ENCODE results near the gene SLC46A3.

Gene SLC46A3

GRCh38 chr13:28753946-28754345 is 35.2 kb upstream of the SLC46A3 start:
- H3K27me3 ChIP-seq: no peaks in the 10 kb centered on the region
- no peaks in the 10 kb centered on the region for H3K9me3 ChIP-seq
- DNase-seq: no peak
- H3K36me3 ChIP-seq: no peaks in the 10 kb centered on the region
- no peak overlapping the region for H3K4me3 ChIP-seq (ENCODE audit: low read depth, low read length)
- TF ChIP-seq CTCF (IDR thresholded peaks at IDR 0.05; ENCODE audit: low read depth, low read length): no peak
- no peaks in the 10 kb centered on the region; the same call in 1 of the 2 replicates for H3K4me1 ChIP-seq

GRCh38 chr13:28753208-28753892 is 34.6 kb upstream of the SLC46A3 start:
- DNase-seq: peak; percentile 45
- H3K9me3 ChIP-seq: no peaks in the 10 kb centered on the region
- TF ChIP-seq CTCF (IDR thresholded peaks at IDR 0.05; ENCODE audit: low read depth, low read length): no peak
- H3K4me3 ChIP-seq (ENCODE audit: low read depth, low read length): no peak overlapping the region
- H3K27me3 ChIP-seq: no peaks in the 10 kb centered on the region
- H3K4me1 ChIP-seq: no peaks in the 10 kb centered on the region; the same call in 1 of the 2 replicates
- no peaks in the 10 kb centered on the region for H3K36me3 ChIP-seq

GRCh38 chr13:28751175-28751960 is 32.6 kb upstream of the SLC46A3 start:
- Histone ChIP-seq H3K27me3 (no peaks in the 10 kb centered on the region), H3K36me3 (no peaks in the 10 kb centered on the region), H3K4me3 (ENCODE audit: low read depth, low read length) (no peak overlapping the region), H3K9me3 (no peaks in the 10 kb centered on the region), H3K4me1 (no peaks in the 10 kb centered on the region; the same call in 1 of the 2 replicates)
- no peak for DNase-seq
- TF ChIP-seq CTCF (IDR thresholded peaks at IDR 0.05; ENCODE audit: low read depth, low read length): no peak

GRCh38 chr13:28750187-28751045 is 31.6 kb upstream of the SLC46A3 start:
- Histone ChIP-seq H3K9me3 (no peaks in the 10 kb centered on the region), H3K4me1 (no peaks in the 10 kb centered on the region; the same call in 1 of the 2 replicates), H3K27me3 (no peaks in the 10 kb centered on the region), H3K4me3 (ENCODE audit: low read depth, low read length) (no peak overlapping the region), H3K36me3 (no peaks in the 10 kb centered on the region)
- TF ChIP-seq CTCF (IDR thresholded peaks at IDR 0.05; ENCODE audit: low read depth, low read length): no peak
- DNase-seq: no peak

GRCh38 chr13:28747851-28748250 is 29.1 kb upstream of the SLC46A3 start:
- Histone ChIP-seq H3K4me1 (no peaks in the 10 kb centered on the region; the same call in 1 of the 2 replicates), H3K9me3 (no peaks in the 10 kb centered on the region), H3K36me3 (no peaks in the 10 kb centered on the region), H3K4me3 (ENCODE audit: low read depth, low read length) (no peak overlapping the region), H3K27me3 (no peaks in the 10 kb centered on the region)
- TF ChIP-seq CTCF (IDR thresholded peaks at IDR 0.05; ENCODE audit: low read depth, low read length): no peak
- no peak for DNase-seq
